OCI-LY7 (cell line): Measurements from ENCODE around the gene FBLN5. TPM values are rescaled to one million over a fixed set of nuclear protein-coding genes. Genes with fewer than 3 reads are reported as not detected.

Experiments used
- BruUV-seq: library from RNA; stranded (reverse); fragments of 400-500 nt; replicated peaks from 2 replicates; lab custom pipeline; 2021; lab: Mats Ljungman, UMichigan
- CTCF ChIA-PET: fragments of 300-600 bp; sonication (Branson Sonifier 250); formaldehyde crosslinking; loops from one replicate; lab custom pipeline; 2022; ENCODE audit warnings: antibody characterized with exemption; ENCODE audit not compliant: unreplicated experiment; lab: Charles Lee
- POLR2A ChIA-PET: fragments of 300-600 bp; sonication (Branson Sonifier 250); formaldehyde crosslinking; loops from one replicate; lab custom pipeline; 2022; ENCODE audit warnings: antibody characterized with exemption; lab: Charles Lee
- DNase-seq: peaks from one replicate; pipeline ENCODE4 v3.0.0-alpha.2; 2015; ENCODE audit warnings: low spot score
- H2AFZ ChIP-seq: fragments of 200-600 bp; sonication (generic), shearing (Covaris generic); 2 replicates; pipeline ENCODE4 v1.6.1; 2014; ENCODE audit warnings: mild to moderate bottlenecking, antibody characterized with exemption, low read length, moderate library complexity
- H3K27ac ChIP-seq: fragments of 200-600 bp; sonication (generic); 2 replicates; pipeline ENCODE4 v1.5.1; 2014; ENCODE audit warnings: mixed run types, low read depth, mild to moderate bottlenecking, moderate library complexity, low read length, inconsistent platforms; ENCODE audit not compliant: poor library complexity, severe bottlenecking
- H3K36me3 ChIP-seq: fragments of 200-600 bp; sonication (generic); 2 replicates; pipeline ENCODE4 v1.6.1; 2014; ENCODE audit warnings: mild to moderate bottlenecking, antibody characterized with exemption, low read length, moderate library complexity, mixed read lengths; ENCODE audit not compliant: insufficient read depth
- H3K4me1 ChIP-seq: fragments of 200-600 bp; sonication (generic); 2 replicates; pipeline ENCODE4 v1.5.1; 2014; ENCODE audit warnings: mild to moderate bottlenecking, low read length; ENCODE audit not compliant: insufficient read depth, poor library complexity, severe bottlenecking
- H3K4me2 ChIP-seq: fragments of 200-600 bp; sonication (generic); 2 replicates; pipeline ENCODE4 v1.6.1; 2014; ENCODE audit warnings: mild to moderate bottlenecking, low read length
- H3K4me3 ChIP-seq: fragments of 200-600 bp; sonication (generic); 2 replicates; pipeline ENCODE4 v1.5.1; 2014; ENCODE audit warnings: mild to moderate bottlenecking, low read depth, low read length; ENCODE audit not compliant: poor library complexity, severe bottlenecking
- H3K79me2 ChIP-seq: fragments of 200-600 bp; sonication (generic); 2 replicates; pipeline ENCODE4 v1.6.1; 2016; ENCODE audit warnings: low read depth, mild to moderate bottlenecking, low read length, moderate library complexity, mixed read lengths; ENCODE audit not compliant: insufficient read depth
- H3K9me2 ChIP-seq: fragments of 200-600 bp; sonication (generic); 2 replicates; pipeline ENCODE4 v1.6.1; 2016; ENCODE audit warnings: mild to moderate bottlenecking, low read length, mixed read lengths; ENCODE audit not compliant: insufficient read depth
- H3K9me3 ChIP-seq: fragments of 200-600 bp; sonication (generic); 2 replicates; pipeline ENCODE4 v1.6.1; 2014; ENCODE audit warnings: mild to moderate bottlenecking, mixed run types, low read length, mixed read lengths
- H4K20me1 ChIP-seq: fragments of 200-600 bp; sonication (generic); 2 replicates; pipeline ENCODE4 v1.6.1; 2014; ENCODE audit warnings: mild to moderate bottlenecking, antibody characterized with exemption, low read length, moderate library complexity, mixed read lengths; ENCODE audit not compliant: insufficient read depth
- CTCF ChIP-seq: fragments of 200-600 bp; sonication (generic); conservative IDR thresholded peaks from 2 replicates; pipeline ENCODE4 v1.5.1; 2014; ENCODE audit warnings: mild to moderate bottlenecking, antibody characterized with exemption, low read length, moderate library complexity, mixed read lengths
- EZH2phosphoT487 ChIP-seq: fragments of 200-600 bp; sonication (generic); IDR thresholded peaks from 2 replicates; pipeline ENCODE4 v1.6.1; 2018; ENCODE audit warnings: low read depth, borderline replicate concordance, mild to moderate bottlenecking, mixed run types, antibody characterized with exemption, low read length, moderate library complexity, mixed read lengths
- intact Hi-C: fragments of 100-400 bp; cut with micrococcal nuclease; formaldehyde crosslinking; loops from one replicate; pipeline ENCODE4 v1.10.0; 2022; ENCODE audit not compliant: unreplicated experiment
- total RNA-seq, 2 experiments: library from RNA; depleted of rRNA in 1 of 2; stranded (reverse); fragments of >200 nt in 1 of 2; shearing (Covaris generic) in 1 of 2; gene quantifications; 2 replicates each; pipeline ENCODE4 v1.2.3, GENCODE V29; 2014 to 2022

The FBLN5 gene
- total RNA-seq, 2 experiments from 2014 or later, result 0.91 to 2.3 TPM

DNA sequence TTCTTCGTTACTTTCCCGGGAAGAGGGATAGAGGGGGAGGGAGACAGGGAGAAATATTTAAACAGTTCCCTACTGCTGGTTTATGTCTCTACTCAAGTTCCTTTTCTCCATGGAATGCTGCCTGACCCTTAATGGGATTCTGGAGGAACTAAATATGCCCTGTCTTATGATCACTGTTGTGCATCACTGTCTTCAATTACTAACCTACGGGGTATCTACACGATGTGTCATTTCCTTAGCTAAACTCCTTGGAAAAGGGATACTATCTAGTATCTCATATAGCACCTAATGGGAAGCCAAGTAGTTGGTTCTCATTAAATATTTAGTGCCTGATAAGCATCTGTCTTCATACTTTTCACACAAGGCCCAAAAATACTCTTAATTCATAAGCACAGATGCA, 37.5 kb upstream of the FBLN5 start:
- CTCF ChIA-PET, result no interaction called here
- H3K36me3 ChIP-seq, result peaks cover 84% of the 10 kb centered on the region
- intact Hi-C loops, result no loop called here

GRCh38 chr14:91983588-91983987, 36.1 kb upstream of the FBLN5 start:
- Histone ChIP-seq H3K36me3 (peaks cover 75% of the 10 kb centered on the region), H4K20me1 (no peaks in the 10 kb centered on the region), H3K4me2 (no peak overlapping the region), H3K79me2 (no peaks in the 10 kb centered on the region), H3K4me3 (no peak overlapping the region), H3K27ac (no peak overlapping the region), H3K9me2 (no peaks in the 10 kb centered on the region), H2AFZ (no peak overlapping the region), H3K4me1 (no peaks in the 10 kb centered on the region), H3K9me3 (no peaks in the 10 kb centered on the region)
- no peak for DNase-seq
- ChIA-PET CTCF (no interaction called here), POLR2A (interaction anchor here (0.6 kb wide), 1 partner anchor 88 kb away, joined by 4 read pairs; no protein-coding TSS in a partner anchor)
- intact Hi-C loops, result no loop called here
- no TSS peak for BruUV-seq
- no peak for TF ChIP-seq EZH2phosphoT487

More for the DNA sequence above, 37.5 kb upstream of the FBLN5 start:
- Histone ChIP-seq H3K9me2 (no peaks in the 10 kb centered on the region), H3K4me1 (no peaks in the 10 kb centered on the region), H4K20me1 (no peaks in the 10 kb centered on the region), H3K4me3 (no peak overlapping the region), H2AFZ (no peak overlapping the region), H3K9me3 (no peaks in the 10 kb centered on the region), H3K27ac (no peak overlapping the region), H3K79me2 (no peaks in the 10 kb centered on the region), H3K4me2 (no peak overlapping the region)
- DNase-seq, result no peak
- BruUV-seq, result no TSS peak
- POLR2A ChIA-PET, result interaction anchor here (0.6 to 2.2 kb wide), 3 partner anchors 10 to 320 kb away, joined by 3 to 8 read pairs (median 4); no protein-coding TSS in a partner anchor
- TF ChIP-seq CTCF (no peak), EZH2phosphoT487 (no peak)

GRCh38 chr14:91980157-91980556, 32.7 kb upstream of the FBLN5 start:
- DNase-seq, result no peak
- TF ChIP-seq CTCF (no peak), EZH2phosphoT487 (no peak)
- Histone ChIP-seq H3K9me3 (no peaks in the 10 kb centered on the region), H3K4me1 (no peaks in the 10 kb centered on the region), H3K27ac (no peak overlapping the region), H3K9me2 (no peaks in the 10 kb centered on the region), H3K4me3 (no peak overlapping the region), H3K79me2 (no peaks in the 10 kb centered on the region), H3K36me3 (peaks cover 55% of the 10 kb centered on the region), H3K4me2 (no peak overlapping the region), H4K20me1 (no peaks in the 10 kb centered on the region), H2AFZ (no peak overlapping the region)
- CTCF ChIA-PET, result no interaction called here
- POLR2A ChIA-PET, result interaction anchor here (0.6 to 0.7 kb wide), 2 partner anchors 34 to 103 kb away, joined by 3 read pairs; no protein-coding TSS in a partner anchor
- no TSS peak for BruUV-seq
- intact Hi-C loops, result no loop called here
